ENCODE data around the gene MAGI1. TPM values are rescaled to one million over a fixed set of nuclear protein-coding genes. Genes with fewer than 3 reads are reported as not detected.

Gene MAGI1
- total RNA-seq, 1 experiment from 2014 or later, result 38.6 TPM

- Histone ChIP-seq H4K20me1 (ENCODE audit: insufficient read depth) (no peaks in the 10 kb centered on the region), H2AFZ (ENCODE audit: low read depth, low read length, poor library complexity, severe bottlenecking) (no peak overlapping the region), H3K79me2 (ENCODE audit: insufficient read depth, low read length) (peaks cover 91% of the 10 kb centered on the region), H3K9ac (ENCODE audit: low read length) (no peak overlapping the region), H3K36me3 (ENCODE audit: control insufficient read depth in 1 of 2, insufficient read depth in 2 of 2, low read length in 2 of 2) (no peaks in the 10 kb centered on the region), H3K27me3 (ENCODE audit: insufficient read depth, low read length) (no peaks in the 10 kb centered on the region), H3K9me3 (ENCODE audit: control insufficient read depth in 1 of 2, insufficient read depth in 1 of 2, low read depth in 1 of 2, low read length in 2 of 2) (no peaks in the 10 kb centered on the region), H3K4me2 (ENCODE audit: low read length) (no peak overlapping the region), H3K9me2 (ENCODE audit: insufficient read depth) (no peaks in the 10 kb centered on the region), H3K4me3 (replicated peaks in 1 of 2; ENCODE audit: low read depth in 1 of 2, low read length in 2 of 2) (no peak overlapping the region), H3K4me1 (ENCODE audit: control insufficient read depth in 1 of 2, insufficient read depth in 2 of 2, low read length in 2 of 2) (peaks cover 19 to 30% of the 10 kb centered on the region in 2 experiments), H3K27ac (ENCODE audit: low read depth, low read length) (no peak overlapping the region)
- BruUV-seq (replicated peaks), result no TSS peak
- no peak for DNase-seq (ENCODE audit: low read depth, low spot score)
- ChIA-PET RAD21 (ENCODE audit: low non-redundant PET in 1 of 2, low total read pairs in 2 of 2, uncharacterized antibody in 2 of 2, unreplicated experiment in 2 of 2) (no interaction called here), POLR2A (no interaction called here), CTCF (no interaction called here)
- TF ChIP-seq SRF (IDR thresholded peaks at IDR 0.05; ENCODE audit: low read depth) (no peak), SIN3A (IDR thresholded peaks at IDR 0.05; ENCODE audit: low read depth) (no peak)
- intact Hi-C loops (cut with micrococcal nuclease), result no loop called here
- no peak for ATAC-seq
Observed at GRCh38 chr3:66033241-66034138, 5.2 kb downstream of the MAGI1 start.

- H3K79me2 ChIP-seq (ENCODE audit: insufficient read depth, low read length), result peaks cover 77% of the 10 kb centered on the region
- no TSS peak for BruUV-seq (replicated peaks)
- no peak overlapping the region for H3K9ac ChIP-seq (ENCODE audit: low read length)
- RAD21 ChIA-PET (ENCODE audit: low non-redundant PET in 1 of 2, low total read pairs in 2 of 2, uncharacterized antibody in 2 of 2, unreplicated experiment in 2 of 2), result no interaction called here
- ATAC-seq (no peak), DNase-seq (ENCODE audit: low read depth, low spot score) (no peak)
- no peak overlapping the region for H3K4me3 ChIP-seq (replicated peaks in 1 of 2; ENCODE audit: low read depth in 1 of 2, low read length in 2 of 2)
- H4K20me1 ChIP-seq (ENCODE audit: insufficient read depth), result no peaks in the 10 kb centered on the region
- no peak overlapping the region for H2AFZ ChIP-seq (ENCODE audit: low read depth, low read length, poor library complexity, severe bottlenecking)
- H3K4me1 ChIP-seq (ENCODE audit: control insufficient read depth in 1 of 2, insufficient read depth in 2 of 2, low read length in 2 of 2), result peaks cover 13 to 19% of the 10 kb centered on the region in 2 experiments
- H3K9me2 ChIP-seq (ENCODE audit: insufficient read depth), result no peaks in the 10 kb centered on the region
- intact Hi-C loops (cut with micrococcal nuclease), result no loop called here
- CTCF ChIA-PET, result no interaction called here
- H3K27me3 ChIP-seq (ENCODE audit: insufficient read depth, low read length), result no peaks in the 10 kb centered on the region
- TF ChIP-seq RAD21 (IDR thresholded peaks at IDR 0.05; ENCODE audit: low read depth), result no peak
- TF ChIP-seq CTCF (IDR thresholded peaks at IDR 0.05 in 2 of 3, conservative IDR thresholded peaks at IDR 0.05 in 1 of 3; ENCODE audit: borderline replicate concordance in 1 of 3, insufficient read depth in 1 of 3, low read depth in 2 of 3, low read length in 2 of 3), result no peak
- no peak for TF ChIP-seq CEBPB (IDR thresholded peaks at IDR 0.05; ENCODE audit: low read depth)
- H3K27ac ChIP-seq (ENCODE audit: low read depth, low read length), result no peak overlapping the region
- H3K36me3 ChIP-seq (ENCODE audit: control insufficient read depth in 1 of 2, insufficient read depth in 2 of 2, low read length in 2 of 2), result no peaks in the 10 kb centered on the region
- no peaks in the 10 kb centered on the region for H3K9me3 ChIP-seq (ENCODE audit: control insufficient read depth in 1 of 2, insufficient read depth in 1 of 2, low read depth in 1 of 2, low read length in 2 of 2)
- H3K4me2 ChIP-seq (ENCODE audit: low read length), result no peak overlapping the region
- POLR2A ChIA-PET, result no interaction called here
Observed at GRCh38 chr3:66031102-66031698, 7.5 kb downstream of the MAGI1 start.
